Right lobe of liver (tissue), 4 donors: Measurements from ENCODE around the gene SEC24B.

Experiments
- CTCF ChIP-seq, 4 donors: fragments of 200-600 bp in 3 of 4; fragments of 450-650 bp in 1 of 4; IDR thresholded peaks; one replicate each; pipeline versions ENCODE4 v1.5.1 to v1.8.0; 2016 to 2022; ENCODE audit warnings: antibody characterized with exemption in 4 of 4, mild to moderate bottlenecking in 2 of 4
- POLR2A ChIP-seq: fragments of 450-650 bp; IDR thresholded peaks from one replicate; pipeline ENCODE4 v1.6.1; 2017; ENCODE audit warnings: antibody characterized with exemption, mild to moderate bottlenecking
- donor health status: DM: no; HTN: no; CAD: no.
- donor health status: DM: no; HTN: no; CAD: no.
- donor health status: DM: no; HTN: yes; CAD: no.

GRCh38 chr4:109441862-109442458 lies 8.3 kb downstream of the SEC24B start:
- TF ChIP-seq CTCF (IDR thresholded peaks at IDR 0.05), result no peak
- TF ChIP-seq POLR2A, result no peak
